Body of pancreas (tissue), 4 donors: ENCODE results near the gene NOS1. TPM values are rescaled to one million over a fixed set of nuclear protein-coding genes. Genes with fewer than 3 reads are reported as not detected.

Experiments
- ATAC-seq: fragments of 150-250 bp; one replicate; pipeline ENCODE4 v1.9.1; 2016
- DNase-seq, 4 donors: peaks; one replicate each; pipeline ENCODE4 v3.0.0-alpha.2; 2019
- H3K27ac ChIP-seq, 4 donors: fragments of 200-600 bp; sonication (generic); 1 replicate in 3 of 4; 2 replicates in 1 of 4; pipeline versions ENCODE4 v1.5.1 to v1.6.1; 2016 to 2019; ENCODE audit warnings: mild to moderate bottlenecking in 1 of 4, mixed read lengths in 1 of 4, moderate library complexity in 1 of 4
- H3K27me3 ChIP-seq, 2 donors: fragments of 200-600 bp; sonication (generic); one replicate each; pipeline ENCODE4 v1.6.0; 2016; ENCODE audit warnings: mild to moderate bottlenecking in 1 of 2
- H3K36me3 ChIP-seq, 2 donors: fragments of 200-600 bp; sonication (generic); replicated peaks in 1 of 2; 2 replicates each; pipeline ENCODE4 v1.5.1; 2016; ENCODE audit warnings: low read depth in 2 of 2; ENCODE audit not compliant: insufficient read depth in 1 of 2
- H3K4me1 ChIP-seq: fragments of 200-600 bp; sonication (generic); one replicate; pipeline ENCODE4 v1.6.0; 2016
- H3K4me3 ChIP-seq, 2 donors: fragments of 200-600 bp; sonication (generic); 1 replicate in 1 of 2; 2 replicates in 1 of 2; pipeline ENCODE4 v1.5.1; 2016 to 2019
- H3K9me3 ChIP-seq, 3 donors: fragments of 200-600 bp; sonication (generic); 1 replicate in 2 of 3; 2 replicates in 1 of 3; pipeline ENCODE4 v1.5.1; 2016
- POLR2A ChIP-seq, 3 donors: fragments of 450-650 bp; IDR thresholded peaks; one replicate each; pipeline ENCODE4 v1.6.1; 2016; ENCODE audit warnings: antibody characterized with exemption in 3 of 3, mild to moderate bottlenecking in 2 of 3
- WGBS, 2 donors: methylation state at CpG; one replicate each; pipeline ENCODE4 v1.1.5; 2017; 5-methylcytosine and 5-hydroxymethylcytosine counted together
- intact Hi-C: fragments of 100-400 bp; cut with DNase I; formaldehyde crosslinking; loops from one replicate; pipeline ENCODE4 v1.15.1; 2023
- total RNA-seq, 2 donors: library from RNA; depleted of rRNA; stranded (reverse); fragments of >200 nt; gene quantifications; one replicate each; pipeline ENCODE4 v1.1.0, GENCODE V29; 2016
- TF ChIP-seq, protein P1 (sequence below), 7 experiments: fragments of 450-650 bp in 4 of 7; fragments of 200-600 bp in 3 of 7; sonication (generic) in 3 of 7; IDR thresholded peaks; one replicate each; pipeline ENCODE4 v1.5.1; 2016 to 2019; ENCODE audit warnings: antibody characterized with exemption in 7 of 7

Gene NOS1
- total RNA-seq, 2 donors from 2014 or later, result 0.78 to 12.9 TPM

DNA sequence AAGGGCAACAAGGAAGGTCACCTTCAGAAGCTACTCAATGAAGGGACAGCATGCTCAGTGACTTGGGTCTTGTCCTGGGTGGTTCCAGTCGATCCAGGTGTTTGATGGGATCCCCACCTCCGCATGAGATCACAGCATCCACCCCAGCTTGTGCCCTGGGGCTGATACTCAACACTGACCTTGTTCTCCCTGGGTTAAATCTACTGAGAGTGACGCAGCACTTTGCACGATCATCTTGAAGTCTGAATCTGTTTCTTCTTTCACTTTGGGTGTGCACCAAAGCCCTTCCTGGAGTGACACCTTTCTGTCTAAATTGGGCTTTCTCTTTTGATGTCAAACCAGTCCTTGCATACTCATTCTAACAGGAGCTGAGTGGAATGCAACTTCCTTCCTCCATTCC, 13.8 kb downstream of the NOS1 start:
- H3K4me3 ChIP-seq, result no peak overlapping the region
- H3K27me3 ChIP-seq, result no peaks in the 10 kb centered on the region
- 72 to 85% methylated on average over 4 of the region's 4 CpGs for whole genome bisulfite sequencing, 2 donors
- H3K4me1 ChIP-seq, result no peaks in the 10 kb centered on the region
- no peak for TF ChIP-seq POLR2A (IDR thresholded peaks at IDR 0.05)
- TF ChIP-seq, protein P1, sequence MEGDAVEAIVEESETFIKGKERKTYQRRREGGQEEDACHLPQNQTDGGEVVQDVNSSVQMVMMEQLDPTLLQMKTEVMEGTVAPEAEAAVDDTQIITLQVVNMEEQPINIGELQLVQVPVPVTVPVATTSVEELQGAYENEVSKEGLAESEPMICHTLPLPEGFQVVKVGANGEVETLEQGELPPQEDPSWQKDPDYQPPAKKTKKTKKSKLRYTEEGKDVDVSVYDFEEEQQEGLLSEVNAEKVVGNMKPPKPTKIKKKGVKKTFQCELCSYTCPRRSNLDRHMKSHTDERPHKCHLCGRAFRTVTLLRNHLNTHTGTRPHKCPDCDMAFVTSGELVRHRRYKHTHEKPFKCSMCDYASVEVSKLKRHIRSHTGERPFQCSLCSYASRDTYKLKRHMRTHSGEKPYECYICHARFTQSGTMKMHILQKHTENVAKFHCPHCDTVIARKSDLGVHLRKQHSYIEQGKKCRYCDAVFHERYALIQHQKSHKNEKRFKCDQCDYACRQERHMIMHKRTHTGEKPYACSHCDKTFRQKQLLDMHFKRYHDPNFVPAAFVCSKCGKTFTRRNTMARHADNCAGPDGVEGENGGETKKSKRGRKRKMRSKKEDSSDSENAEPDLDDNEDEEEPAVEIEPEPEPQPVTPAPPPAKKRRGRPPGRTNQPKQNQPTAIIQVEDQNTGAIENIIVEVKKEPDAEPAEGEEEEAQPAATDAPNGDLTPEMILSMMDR (IDR thresholded peaks at IDR 0.05), result no peak
- intact Hi-C loops, result no loop called here
- H3K9me3 ChIP-seq, result no peaks in the 10 kb centered on the region
- no peaks in the 10 kb centered on the region for H3K36me3 ChIP-seq
- ATAC-seq, result no peak
- no peak overlapping the region for H3K27ac ChIP-seq
- no peak for DNase-seq

DNA sequence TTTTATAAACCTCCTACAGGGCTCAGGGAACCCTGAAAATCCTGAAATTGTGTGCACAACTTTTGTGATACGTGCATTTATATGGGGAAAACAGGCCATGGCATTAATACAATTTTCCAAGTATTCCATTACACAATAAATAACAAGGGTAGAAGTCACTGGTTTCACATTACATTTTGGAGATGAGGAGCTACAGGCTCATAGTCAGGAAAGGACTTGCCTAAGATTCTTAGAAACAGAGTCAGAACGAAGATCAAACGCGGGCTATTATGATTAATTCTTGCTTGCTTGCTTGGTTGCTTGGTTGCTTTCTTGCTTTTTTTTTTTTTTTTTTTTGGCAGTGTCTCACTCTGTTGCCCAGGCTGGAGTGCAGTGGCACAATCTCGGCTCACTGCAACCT, 16.7 kb downstream of the NOS1 start:
- intact Hi-C loops, result no loop called here
- H3K4me1 ChIP-seq, result no peaks in the 10 kb centered on the region
- H3K4me3 ChIP-seq, result no peak overlapping the region
- H3K9me3 ChIP-seq, result no peaks in the 10 kb centered on the region
- TF ChIP-seq, protein P1 (IDR thresholded peaks at IDR 0.05), result no peak
- TF ChIP-seq POLR2A (IDR thresholded peaks at IDR 0.05), result no peak
- WGBS, 2 donors, result 96 to 98% methylated on average over 5 of the region's 5 CpGs
- ATAC-seq, result no peak
- H3K36me3 ChIP-seq, result no peaks in the 10 kb centered on the region
- H3K27ac ChIP-seq, result no peak overlapping the region
- H3K27me3 ChIP-seq, result no peaks in the 10 kb centered on the region
- no peak for DNase-seq

DNA sequence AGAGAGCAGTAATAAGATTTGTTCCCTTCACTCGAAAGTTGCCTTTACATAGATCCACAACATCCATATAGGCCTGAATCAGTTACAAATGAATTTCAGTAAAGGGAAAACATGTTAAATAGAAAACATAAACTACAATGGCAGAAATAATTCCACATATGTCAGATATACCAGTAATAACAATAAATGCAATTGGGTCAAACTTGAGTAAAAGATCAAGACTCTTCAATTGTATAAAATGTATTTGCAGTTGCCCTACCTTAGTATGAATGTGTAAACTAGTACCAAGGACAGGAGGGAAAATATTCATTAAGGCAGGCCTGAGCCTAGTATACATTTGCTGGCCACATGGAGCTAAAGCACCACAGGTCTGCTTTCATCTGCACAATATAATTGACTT, 17.6 kb downstream of the NOS1 start:
- H3K36me3 ChIP-seq, result no peaks in the 10 kb centered on the region
- no peaks in the 10 kb centered on the region for H3K27me3 ChIP-seq
- 75 to 90% methylated on average over 1 of the region's 1 CpG for WGBS, 2 donors
- H3K4me3 ChIP-seq, result no peak overlapping the region
- TF ChIP-seq POLR2A (IDR thresholded peaks at IDR 0.05), result no peak
- TF ChIP-seq, protein P1 (IDR thresholded peaks at IDR 0.05), result no peak
- intact Hi-C loops, result no loop called here
- no peak overlapping the region for H3K27ac ChIP-seq
- no peak for ATAC-seq
- no peaks in the 10 kb centered on the region for H3K4me1 ChIP-seq
- no peak for DNase-seq
- no peaks in the 10 kb centered on the region for H3K9me3 ChIP-seq

DNA sequence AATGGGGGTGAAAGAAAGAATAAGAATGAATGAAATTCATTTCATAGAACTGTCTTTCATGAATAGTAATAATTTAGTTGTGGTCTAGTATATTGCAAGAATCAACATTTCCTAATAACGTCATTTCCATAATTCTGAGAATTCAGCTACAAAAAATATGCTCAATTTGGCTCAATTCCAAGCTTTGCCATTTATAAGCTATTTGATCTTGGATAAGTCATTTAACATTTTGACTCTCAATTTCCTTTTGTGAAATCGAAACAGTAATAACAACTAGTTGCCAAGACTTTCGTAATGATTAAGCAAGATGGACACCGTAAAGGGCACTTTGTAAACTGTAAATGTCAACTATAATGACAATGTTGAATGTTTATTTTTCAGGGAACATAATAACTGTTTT, 18.1 kb downstream of the NOS1 start:
- Histone ChIP-seq H3K4me1 (no peaks in the 10 kb centered on the region), H3K36me3 (no peaks in the 10 kb centered on the region), H3K27ac (no peak overlapping the region), H3K9me3 (no peaks in the 10 kb centered on the region), H3K4me3 (no peak overlapping the region), H3K27me3 (no peaks in the 10 kb centered on the region)
- intact Hi-C loops, result no loop called here
- DNase-seq (no peak), ATAC-seq (no peak)
- 29 to 43% methylated on average over 4 of the region's 4 CpGs for WGBS, 2 donors
- TF ChIP-seq, protein P1 (IDR thresholded peaks at IDR 0.05), result no peak
- TF ChIP-seq POLR2A (IDR thresholded peaks at IDR 0.05), result no peak

DNA sequence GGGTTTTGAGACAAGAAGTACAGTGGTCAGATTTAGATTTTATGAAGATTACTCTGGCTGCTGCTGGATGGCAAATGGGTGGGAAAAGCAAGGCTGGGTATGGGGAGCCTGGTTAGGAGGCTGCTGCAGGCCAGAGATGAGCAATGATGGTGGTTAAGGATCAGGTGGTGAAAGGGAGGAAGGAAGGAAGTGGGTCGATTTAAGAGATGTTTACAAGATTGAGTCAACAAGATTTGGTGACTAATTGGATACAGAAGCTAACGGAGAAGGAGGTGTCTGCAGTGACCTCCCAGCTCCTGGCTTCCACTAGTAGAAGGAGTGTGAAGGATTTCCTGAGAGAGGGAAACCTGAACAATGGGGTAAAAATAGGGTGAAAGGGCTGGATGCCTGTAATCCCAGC, 18.7 kb downstream of the NOS1 start:
- no peaks in the 10 kb centered on the region for H3K27me3 ChIP-seq
- H3K4me1 ChIP-seq, result no peaks in the 10 kb centered on the region
- H3K36me3 ChIP-seq, result no peaks in the 10 kb centered on the region
- no peaks in the 10 kb centered on the region for H3K9me3 ChIP-seq
- no peak for TF ChIP-seq POLR2A (IDR thresholded peaks at IDR 0.05)
- TF ChIP-seq, protein P1 (IDR thresholded peaks at IDR 0.05), result no peak
- ATAC-seq, result no peak
- no peak for DNase-seq
- H3K4me3 ChIP-seq, result no peak overlapping the region
- H3K27ac ChIP-seq, result no peak overlapping the region
- intact Hi-C loops, result no loop called here
- 40 to 55% methylated on average over 2 of the region's 2 CpGs for WGBS, 2 donors
